ENCODE measurements around the gene CCSER2.

GRCh38 chr10:84291384-84291783 lies 37.0 kb upstream of the CCSER2 start:
- TF ChIP-seq ELK1 (IDR thresholded peaks at IDR 0.05; ENCODE audit: low read depth, low read length) (no peak), USF2 (IDR thresholded peaks at IDR 0.05) (no peak), CTCF (IDR thresholded peaks at IDR 0.05) (no peak), MAZ (IDR thresholded peaks at IDR 0.05; ENCODE audit: borderline replicate concordance, low read depth, low read length) (no peak), CEBPB (IDR thresholded peaks at IDR 0.05) (no peak)

Data from A549 (cell line).